CD4-positive, CD25-positive, alpha-beta regulatory T cell (primary cell): ENCODE results near the gene PON2. TPM values are rescaled to one million over a fixed set of nuclear protein-coding genes. Genes with fewer than 3 reads are reported as not detected.
"Not testable (repeated sequence)": the region's sequence is repeated elsewhere in the genome, so short reads cannot be mapped to it uniquely, and the experiment has no call there.

ENCODE experiments used
- ATAC-seq, 2 donors: fragments of 150-1000 bp; cut with Tn5 transposase; one replicate each; pipeline ENCODE4 v1.10.0; 2021; ENCODE audit warnings: low read depth in 2 of 2, moderate number of reproducible peaks in 2 of 2, moderate library complexity in 1 of 2
- DNase-seq, 3 donors: peaks; one replicate each; pipeline versions ENCODE4 v3.0.0 to v3.0.0-alpha.2; 2012 to 2022; ENCODE audit warnings: mixed read lengths in 1 of 3
- H3K27ac ChIP-seq: one replicate; pipeline ENCODE4 v1.7.0; 2013; ENCODE audit warnings: mild to moderate bottlenecking, low read length; ENCODE audit not compliant: insufficient read depth, poor library complexity, severe bottlenecking
- H3K27me3 ChIP-seq: one replicate; pipeline ENCODE4 v1.7.0; 2013; ENCODE audit warnings: low read length; ENCODE audit not compliant: control insufficient read depth, insufficient read depth
- H3K36me3 ChIP-seq: one replicate; pipeline ENCODE4 v1.7.0; 2013; ENCODE audit warnings: mild to moderate bottlenecking, low read length, moderate library complexity; ENCODE audit not compliant: control insufficient read depth, insufficient read depth
- H3K4me1 ChIP-seq: 2 replicates; pipeline ENCODE4 v1.7.0; 2013; ENCODE audit warnings: mild to moderate bottlenecking, low read length; ENCODE audit not compliant: insufficient read depth, control insufficient read depth, poor library complexity, severe bottlenecking
- H3K4me3 ChIP-seq: one replicate; pipeline ENCODE4 v1.7.0; 2013; ENCODE audit warnings: low read depth, mild to moderate bottlenecking, low read length, moderate library complexity
- H3K9me3 ChIP-seq, 2 experiments: 1 replicate in 1 of 2; 2 replicates in 1 of 2; pipeline ENCODE4 v1.7.0; 2013; ENCODE audit warnings: low read length in 2 of 2, mild to moderate bottlenecking in 1 of 2, moderate library complexity in 1 of 2; ENCODE audit not compliant: control insufficient read depth in 2 of 2
- H3K27ac Mint-ChIP-seq, 3 donors: one replicate each; pipeline ENCODE4 v1.8.0; 2020 to 2022; ENCODE audit warnings: mild to moderate bottlenecking in 3 of 3, mixed read lengths in 3 of 3, moderate library complexity in 2 of 3
- H3K27me3 Mint-ChIP-seq: one replicate; pipeline ENCODE4 v1.8.0; 2022; ENCODE audit warnings: mild to moderate bottlenecking, mixed read lengths
- H3K36me3 Mint-ChIP-seq: one replicate; pipeline ENCODE4 v1.8.0; 2020; ENCODE audit warnings: mixed read lengths
- H3K4me1 Mint-ChIP-seq, 4 donors: one replicate each; pipeline ENCODE4 v1.8.0; 2020 to 2022; ENCODE audit warnings: mixed read lengths in 4 of 4, mild to moderate bottlenecking in 1 of 4
- H3K4me3 Mint-ChIP-seq, 4 donors: one replicate each; pipeline ENCODE4 v1.8.0; 2020 to 2022; ENCODE audit warnings: mild to moderate bottlenecking in 4 of 4, mixed read lengths in 4 of 4, moderate library complexity in 3 of 4
- H3K9me3 Mint-ChIP-seq, 7 donors: one replicate each; pipeline ENCODE4 v1.8.0; 2020 to 2022; ENCODE audit warnings: mixed read lengths in 7 of 7, mild to moderate bottlenecking in 3 of 7, moderate library complexity in 2 of 7
- polyA plus RNA-seq, 4 donors: library from polyadenylated mRNA; unstranded; fragments of 300-500 nt; fragmentation: Illumina TruSeq; gene quantifications; one replicate each; pipeline ENCODE4 v1.2.3, GENCODE V29; 2021
- total RNA-seq: library from RNA; stranded (reverse); gene quantifications from one replicate; pipeline ENCODE4 v1.2.3, GENCODE V29; 2022

PON2 gene
- total and polyA plus RNA-seq, 5 donors from 2014 or later = 1.1 to 3.7 (median 2.5) TPM

DNA sequence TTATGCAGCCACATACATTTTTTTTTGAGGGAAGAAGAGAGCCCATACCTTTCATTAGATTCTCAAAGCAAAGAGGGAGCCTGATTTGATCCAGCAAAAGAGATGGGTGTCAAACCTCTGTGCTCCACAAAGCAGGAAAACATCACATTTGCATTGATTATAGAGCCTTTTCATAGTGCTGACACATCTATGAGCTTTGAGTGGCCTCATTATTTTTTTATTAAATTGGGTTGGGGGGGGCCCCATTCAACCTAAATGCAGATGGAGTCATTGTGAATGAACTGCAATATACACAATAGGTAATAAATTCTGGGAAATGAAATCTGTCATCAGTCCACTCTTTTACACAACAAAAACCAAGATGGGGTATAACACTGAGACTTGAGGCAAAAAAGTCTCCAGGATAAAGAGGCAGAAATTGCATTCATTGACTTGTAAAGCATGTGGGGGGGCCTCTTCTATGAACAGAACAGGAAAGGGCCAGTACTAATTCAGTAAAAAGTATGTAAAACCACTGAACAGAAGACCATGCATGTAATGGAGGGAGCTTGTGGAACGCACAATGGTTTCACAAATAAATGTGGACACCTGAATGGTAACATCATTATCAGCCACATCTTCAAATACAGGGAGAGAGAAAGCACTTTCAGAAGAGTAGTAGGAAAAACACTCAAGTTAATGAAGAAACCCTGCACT lies 33.2 kb upstream of the PON2 start:
- DNase-seq (no peak), ATAC-seq (no peak)
- H3K36me3 ChIP-seq = no peaks in the 10 kb centered on the region
- H3K9me3 Mint-ChIP-seq = no peaks in the 10 kb centered on the region
- H3K27ac Mint-ChIP-seq = no peak overlapping the region
- H3K27me3 Mint-ChIP-seq = peaks cover 14% of the 10 kb centered on the region
- H3K4me1 ChIP-seq = no peaks in the 10 kb centered on the region
- no peaks in the 10 kb centered on the region for H3K9me3 ChIP-seq
- no peak overlapping the region for H3K27ac ChIP-seq
- H3K4me3 ChIP-seq = no peak overlapping the region
- no peaks in the 10 kb centered on the region for H3K27me3 ChIP-seq
- peaks cover 0 to 10% (median 0%) of the 10 kb centered on the region in 4 donors for H3K4me1 Mint-ChIP-seq
- no peaks in the 10 kb centered on the region for H3K36me3 Mint-ChIP-seq
- H3K4me3 Mint-ChIP-seq = no peak overlapping the region

DNA sequence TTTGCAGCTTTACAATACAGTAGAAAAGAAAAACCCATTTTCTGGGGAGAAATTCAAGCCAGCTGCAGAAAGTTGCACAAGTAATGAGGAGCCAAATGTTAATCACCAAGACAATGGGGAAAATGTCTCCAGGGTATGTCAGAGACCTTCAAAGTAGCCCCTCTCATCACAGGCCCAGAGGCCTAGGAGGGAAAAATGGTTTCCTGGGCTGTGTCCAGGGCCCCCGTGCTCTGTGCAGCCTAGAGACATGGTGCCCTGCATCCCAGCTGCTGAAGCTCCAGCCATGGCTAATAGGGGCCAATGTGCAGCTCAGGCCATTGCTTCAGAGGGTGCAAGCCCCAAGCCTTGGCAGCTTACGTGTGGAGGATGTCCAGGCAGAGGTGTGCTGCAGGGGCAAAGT lies 25.8 kb upstream of the PON2 start:
- not testable (repeated sequence) for H3K36me3 ChIP-seq, H3K4me1 Mint-ChIP-seq, H3K9me3 ChIP-seq, H3K4me3 ChIP-seq, H3K4me3 Mint-ChIP-seq, H3K4me1 ChIP-seq, H3K27ac ChIP-seq, H3K27me3 ChIP-seq, H3K36me3 Mint-ChIP-seq, DNase-seq, H3K27ac Mint-ChIP-seq, ATAC-seq
- Mint-ChIP-seq H3K9me3 (peaks cover 0 to 20% (median 3%) of the 10 kb centered on the region in 7 donors), H3K27me3 (peaks cover 14% of the 10 kb centered on the region)

- H3K27me3 Mint-ChIP-seq = peaks cover 12% of the 10 kb centered on the region
- H3K27ac Mint-ChIP-seq = no peak overlapping the region
- DNase-seq = no peak
- H3K27ac ChIP-seq = no peak overlapping the region
- H3K4me3 ChIP-seq = no peak overlapping the region
- H3K9me3 ChIP-seq = peaks cover 0 to 1% of the 10 kb centered on the region in 2 experiments
- peaks cover 2% of the 10 kb centered on the region for H3K27me3 ChIP-seq
- no peaks in the 10 kb centered on the region for H3K36me3 ChIP-seq
- no peaks in the 10 kb centered on the region for H3K36me3 Mint-ChIP-seq
- H3K4me1 Mint-ChIP-seq = no peaks in the 10 kb centered on the region
- H3K4me1 ChIP-seq = no peaks in the 10 kb centered on the region
- no peak overlapping the region for H3K4me3 Mint-ChIP-seq
- peaks cover 0 to 20% (median 3%) of the 10 kb centered on the region in 7 donors for H3K9me3 Mint-ChIP-seq
- no peak for ATAC-seq
These were observed 23.1 kb upstream of the PON2 start for GRCh38 chr7:95457947-95458346.

- Mint-ChIP-seq H3K4me1 (no peaks in the 10 kb centered on the region), H3K36me3 (no peaks in the 10 kb centered on the region), H3K27ac (no peak overlapping the region), H3K27me3 (peaks cover 9% of the 10 kb centered on the region), H3K4me3 (no peak overlapping the region), H3K9me3 (peaks cover 0 to 10% (median 1%) of the 10 kb centered on the region in 7 donors)
- Histone ChIP-seq H3K4me1 (no peaks in the 10 kb centered on the region), H3K27ac (no peak overlapping the region), H3K9me3 (no peaks in the 10 kb centered on the region), H3K36me3 (no peaks in the 10 kb centered on the region), H3K4me3 (no peak overlapping the region), H3K27me3 (peaks cover 2% of the 10 kb centered on the region)
- DNase-seq = no peak
- no peak for ATAC-seq
These were observed 19.7 kb upstream of the PON2 start for GRCh38 chr7:95454438-95455045.

GRCh38 chr7:95446618-95447017 lies 11.8 kb upstream of the PON2 start:
- H3K27ac Mint-ChIP-seq = no peak overlapping the region
- ATAC-seq (no peak), DNase-seq (no peak)
- H3K9me3 Mint-ChIP-seq = no peaks in the 10 kb centered on the region
- H3K27ac ChIP-seq = no peak overlapping the region
- no peak overlapping the region for H3K4me3 Mint-ChIP-seq
- H3K27me3 Mint-ChIP-seq = no peaks in the 10 kb centered on the region
- no peaks in the 10 kb centered on the region for H3K4me1 ChIP-seq
- no peaks in the 10 kb centered on the region for H3K9me3 ChIP-seq
- no peaks in the 10 kb centered on the region for H3K36me3 ChIP-seq
- no peaks in the 10 kb centered on the region for H3K36me3 Mint-ChIP-seq
- no peak overlapping the region for H3K4me3 ChIP-seq
- no peaks in the 10 kb centered on the region for H3K4me1 Mint-ChIP-seq
- H3K27me3 ChIP-seq = no peaks in the 10 kb centered on the region

GRCh38 chr7:95444796-95445195 lies 10.0 kb upstream of the PON2 start:
- no peak overlapping the region for H3K4me3 ChIP-seq
- Mint-ChIP-seq H3K4me3 (no peak overlapping the region), H3K27me3 (no peaks in the 10 kb centered on the region), H3K36me3 (no peaks in the 10 kb centered on the region), H3K4me1 (no peaks in the 10 kb centered on the region), H3K9me3 (peaks cover 0 to 2% (median 0%) of the 10 kb centered on the region in 7 donors), H3K27ac (no peak overlapping the region)
- H3K27me3 ChIP-seq = no peaks in the 10 kb centered on the region
- no peaks in the 10 kb centered on the region for H3K4me1 ChIP-seq
- H3K27ac ChIP-seq = no peak overlapping the region
- H3K9me3 ChIP-seq = no peaks in the 10 kb centered on the region
- no peaks in the 10 kb centered on the region for H3K36me3 ChIP-seq
- DNase-seq (no peak), ATAC-seq (no peak)

DNA sequence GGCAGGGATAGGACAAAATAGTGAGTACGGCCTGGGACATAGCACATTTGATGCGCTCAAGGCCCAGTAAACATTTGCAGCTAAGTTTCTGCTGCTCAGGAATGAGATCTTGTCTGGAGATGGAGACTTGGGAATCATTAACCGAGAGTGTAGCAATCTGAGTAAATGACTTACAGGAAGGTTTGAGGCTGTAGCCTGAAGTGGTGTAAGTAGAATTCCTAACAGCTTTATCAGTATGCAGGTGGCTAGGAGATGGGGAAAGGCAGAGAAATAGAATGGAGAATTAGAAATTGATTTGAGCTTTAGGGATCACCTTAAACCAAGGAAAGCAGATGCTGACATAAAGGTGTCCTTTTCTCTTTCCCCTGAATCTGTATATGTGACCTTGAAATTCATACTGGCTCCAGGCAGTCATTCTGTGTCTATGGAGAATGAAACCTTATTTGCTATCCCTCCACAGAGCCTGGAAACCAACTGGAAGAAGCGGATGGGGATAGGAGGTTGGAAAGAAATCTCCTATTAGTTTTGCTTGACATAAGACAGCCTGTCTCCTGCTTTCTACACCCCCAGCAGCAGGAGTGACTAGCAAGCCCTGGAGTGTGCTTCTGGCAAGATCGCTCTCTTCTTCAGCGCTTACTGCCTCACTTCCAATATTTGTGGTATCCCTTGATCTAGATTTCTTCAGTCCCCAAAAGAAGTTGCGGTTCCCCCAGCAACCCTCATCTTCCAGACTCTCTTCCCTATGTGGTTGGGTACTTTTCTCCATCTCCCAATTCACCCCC lies 6.4 kb upstream of the PON2 start:
- no peaks in the 10 kb centered on the region for H3K27me3 ChIP-seq
- H3K4me1 Mint-ChIP-seq = no peaks in the 10 kb centered on the region
- no peaks in the 10 kb centered on the region for H3K36me3 ChIP-seq
- no peak for ATAC-seq
- H3K4me3 Mint-ChIP-seq = no peak overlapping the region
- H3K27ac Mint-ChIP-seq = no peak overlapping the region
- H3K36me3 Mint-ChIP-seq = no peaks in the 10 kb centered on the region
- peaks cover 0 to 2% (median 0%) of the 10 kb centered on the region in 7 donors for H3K9me3 Mint-ChIP-seq
- H3K27ac ChIP-seq = no peak overlapping the region
- no peak for DNase-seq
- no peak overlapping the region for H3K4me3 ChIP-seq
- H3K27me3 Mint-ChIP-seq = no peaks in the 10 kb centered on the region
- no peaks in the 10 kb centered on the region for H3K9me3 ChIP-seq
- H3K4me1 ChIP-seq = no peaks in the 10 kb centered on the region
